GM12878 (cell line): ENCODE measurements around the gene CTR9.

Experiments
- CEBPB ChIP-seq, 2 experiments: fragments of 150-350 bp in 1 of 2; IDR thresholded peaks; 2 replicates each; pipeline ENCODE4 v1.6.1; 2012 to 2014; ENCODE audit warnings: low read depth in 2 of 2, low read length in 2 of 2, borderline replicate concordance in 1 of 2, inconsistent platforms in 1 of 2
- HDAC6 ChIP-seq: fragments of 200-600 bp; sonication (generic); IDR thresholded peaks from one replicate; pipeline ENCODE4 v1.8.0; 2017; ENCODE audit warnings: antibody characterized with exemption; ENCODE audit not compliant: unreplicated experiment
- RCOR1 ChIP-seq: conservative IDR thresholded peaks from 2 replicates; pipeline ENCODE4 v1.6.1; 2012; ENCODE audit warnings: low read depth, low read length, improper control_type of control experiment
- SMC3 ChIP-seq: IDR thresholded peaks from 2 replicates; pipeline ENCODE4 v1.6.1; 2011; ENCODE audit warnings: low read length, improper control_type of control experiment, borderline replicate concordance
- YY1 ChIP-seq: IDR thresholded peaks from 2 replicates; pipeline ENCODE4 v1.6.1; 2011; ENCODE audit warnings: low read depth, mild to moderate bottlenecking, low read length
- TF ChIP-seq, protein P1 (sequence below): IDR thresholded peaks from 2 replicates; pipeline ENCODE4 v1.6.1; 2012; ENCODE audit warnings: low read depth, low read length, improper control_type of control experiment
- TF ChIP-seq, protein P2 (sequence below), 3 experiments: IDR thresholded peaks in 2 of 3; conservative IDR thresholded peaks in 1 of 3; 2 replicates each; pipeline ENCODE4 v1.5.1; 2011; ENCODE audit warnings: low read depth in 3 of 3, low read length in 3 of 3, mild to moderate bottlenecking in 3 of 3, control low read depth in 2 of 3, moderate library complexity in 2 of 3, inconsistent platforms in 1 of 3, mixed read lengths in 1 of 3; ENCODE audit not compliant: control insufficient read depth in 2 of 3, insufficient read depth in 1 of 3; ENCODE audit errors: extremely low read depth in 1 of 3
- TF ChIP-seq, protein P3 (sequence below): IDR thresholded peaks from 2 replicates; pipeline ENCODE4 v1.6.1; 2011; ENCODE audit warnings: mild to moderate bottlenecking, low read depth, low read length, moderate library complexity; ENCODE audit not compliant: insufficient replicate concordance
- TF ChIP-seq, protein P4 (sequence below): fragments of 450-650 bp; IDR thresholded peaks from 2 replicates; pipeline ENCODE4 v1.6.1; 2016; ENCODE audit warnings: mild to moderate bottlenecking

DNA sequence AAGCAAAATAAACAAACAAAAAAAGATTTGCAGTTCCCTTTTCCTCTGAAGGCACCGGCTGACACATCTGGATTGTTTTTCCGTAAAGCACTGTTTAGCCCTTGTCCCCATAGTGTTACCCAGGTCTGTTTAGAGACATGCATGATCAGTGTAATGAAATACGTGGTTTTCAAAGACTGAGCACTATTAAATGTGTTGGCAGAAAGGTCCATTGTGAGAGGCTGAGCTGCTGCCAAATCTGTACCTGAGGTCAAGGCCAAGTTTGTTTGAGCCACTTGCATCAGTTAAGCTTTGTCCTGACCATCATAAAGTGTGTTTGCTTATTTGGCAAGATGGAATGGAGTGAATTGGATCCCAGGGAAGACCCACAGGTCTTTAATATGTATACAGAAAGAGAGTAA lies 26.3 kb downstream of the CTR9 start:
- TF ChIP-seq, protein P1, sequence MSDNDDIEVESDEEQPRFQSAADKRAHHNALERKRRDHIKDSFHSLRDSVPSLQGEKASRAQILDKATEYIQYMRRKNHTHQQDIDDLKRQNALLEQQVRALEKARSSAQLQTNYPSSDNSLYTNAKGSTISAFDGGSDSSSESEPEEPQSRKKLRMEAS = no peak
- TF ChIP-seq, protein P2, sequence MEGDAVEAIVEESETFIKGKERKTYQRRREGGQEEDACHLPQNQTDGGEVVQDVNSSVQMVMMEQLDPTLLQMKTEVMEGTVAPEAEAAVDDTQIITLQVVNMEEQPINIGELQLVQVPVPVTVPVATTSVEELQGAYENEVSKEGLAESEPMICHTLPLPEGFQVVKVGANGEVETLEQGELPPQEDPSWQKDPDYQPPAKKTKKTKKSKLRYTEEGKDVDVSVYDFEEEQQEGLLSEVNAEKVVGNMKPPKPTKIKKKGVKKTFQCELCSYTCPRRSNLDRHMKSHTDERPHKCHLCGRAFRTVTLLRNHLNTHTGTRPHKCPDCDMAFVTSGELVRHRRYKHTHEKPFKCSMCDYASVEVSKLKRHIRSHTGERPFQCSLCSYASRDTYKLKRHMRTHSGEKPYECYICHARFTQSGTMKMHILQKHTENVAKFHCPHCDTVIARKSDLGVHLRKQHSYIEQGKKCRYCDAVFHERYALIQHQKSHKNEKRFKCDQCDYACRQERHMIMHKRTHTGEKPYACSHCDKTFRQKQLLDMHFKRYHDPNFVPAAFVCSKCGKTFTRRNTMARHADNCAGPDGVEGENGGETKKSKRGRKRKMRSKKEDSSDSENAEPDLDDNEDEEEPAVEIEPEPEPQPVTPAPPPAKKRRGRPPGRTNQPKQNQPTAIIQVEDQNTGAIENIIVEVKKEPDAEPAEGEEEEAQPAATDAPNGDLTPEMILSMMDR (IDR thresholded peaks at IDR 0.05 in 2 of 3, conservative IDR thresholded peaks at IDR 0.05 in 1 of 3; ENCODE audit: control insufficient read depth in 2 of 3, extremely low read depth in 1 of 3, insufficient read depth in 1 of 3, low read depth in 3 of 3, low read length in 3 of 3) = no peak
- TF ChIP-seq HDAC6 = no peak
- TF ChIP-seq, protein P3, sequence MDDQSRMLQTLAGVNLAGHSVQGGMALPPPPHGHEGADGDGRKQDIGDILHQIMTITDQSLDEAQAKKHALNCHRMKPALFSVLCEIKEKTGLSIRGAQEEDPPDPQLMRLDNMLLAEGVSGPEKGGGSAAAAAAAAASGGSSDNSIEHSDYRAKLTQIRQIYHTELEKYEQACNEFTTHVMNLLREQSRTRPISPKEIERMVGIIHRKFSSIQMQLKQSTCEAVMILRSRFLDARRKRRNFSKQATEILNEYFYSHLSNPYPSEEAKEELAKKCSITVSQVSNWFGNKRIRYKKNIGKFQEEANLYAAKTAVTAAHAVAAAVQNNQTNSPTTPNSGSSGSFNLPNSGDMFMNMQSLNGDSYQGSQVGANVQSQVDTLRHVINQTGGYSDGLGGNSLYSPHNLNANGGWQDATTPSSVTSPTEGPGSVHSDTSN = no peak
- no peak for TF ChIP-seq RCOR1
- TF ChIP-seq, protein P4, sequence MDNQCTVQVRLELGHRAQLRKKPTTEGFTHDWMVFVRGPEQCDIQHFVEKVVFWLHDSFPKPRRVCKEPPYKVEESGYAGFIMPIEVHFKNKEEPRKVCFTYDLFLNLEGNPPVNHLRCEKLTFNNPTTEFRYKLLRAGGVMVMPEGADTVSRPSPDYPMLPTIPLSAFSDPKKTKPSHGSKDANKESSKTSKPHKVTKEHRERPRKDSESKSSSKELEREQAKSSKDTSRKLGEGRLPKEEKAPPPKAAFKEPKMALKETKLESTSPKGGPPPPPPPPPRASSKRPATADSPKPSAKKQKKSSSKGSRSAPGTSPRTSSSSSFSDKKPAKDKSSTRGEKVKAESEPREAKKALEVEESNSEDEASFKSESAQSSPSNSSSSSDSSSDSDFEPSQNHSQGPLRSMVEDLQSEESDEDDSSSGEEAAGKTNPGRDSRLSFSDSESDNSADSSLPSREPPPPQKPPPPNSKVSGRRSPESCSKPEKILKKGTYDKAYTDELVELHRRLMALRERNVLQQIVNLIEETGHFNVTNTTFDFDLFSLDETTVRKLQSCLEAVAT = no peak
- TF ChIP-seq SMC3 = no peak
- no peak for TF ChIP-seq YY1
- TF ChIP-seq CEBPB (IDR thresholded peaks at IDR 0.05; ENCODE audit: borderline replicate concordance in 1 of 2, low read depth in 2 of 2, low read length in 2 of 2) = no peak
